ENCODE data around the gene RPL28.
"Not testable (repeated sequence)": the region's sequence is repeated elsewhere in the genome, so short reads cannot be mapped to it uniquely, and the experiment has no call there.

Gene RPL28

GRCh38 chr19:55421281-55421680, 35.5 kb downstream of the RPL28 start:
- not testable (repeated sequence) for DNase-seq

- peak in 1 of 56 donors; percentile 17 for DNase-seq
Observed at GRCh38 chr19:55423225-55424005, 37.7 kb downstream of the RPL28 start.

- DNase-seq: no peak
Observed at GRCh38 chr19:55424518-55424917, 38.8 kb downstream of the RPL28 start.

GRCh38 chr19:55426042-55426441, 40.3 kb downstream of the RPL28 start:
- DNase-seq: peak in 32 of 56 donors; percentile 13 to 83 (median 52)

- DNase-seq: no peak
Observed at GRCh38 chr19:55431183-55431582, 45.5 kb downstream of the RPL28 start.

GRCh38 chr19:55432241-55432959, 46.7 kb downstream of the RPL28 start:
- DNase-seq: no peak

GRCh38 chr19:55433292-55433691, 47.6 kb downstream of the RPL28 start:
- DNase-seq: no peak

- no peak for DNase-seq
Observed at GRCh38 chr19:55434356-55434919, 48.7 kb downstream of the RPL28 start.

GRCh38 chr19:55435020-55435419, 49.3 kb downstream of the RPL28 start:
- DNase-seq: no peak

GRCh38 chr19:55436847-55437246, 51.1 kb downstream of the RPL28 start:
- DNase-seq: no peak

GRCh38 chr19:55437410-55437809, 51.7 kb downstream of the RPL28 start:
- peak in 7 of 56 donors; percentile 10 to 53 (median 22) for DNase-seq

GRCh38 chr19:55439052-55439451, 53.3 kb downstream of the RPL28 start:
- no peak for DNase-seq

- DNase-seq: peak in 2 of 56 donors; percentile 9 to 18
Observed at GRCh38 chr19:55440411-55441105, 54.8 kb downstream of the RPL28 start.

GRCh38 chr19:55441319-55441691, 55.6 kb downstream of the RPL28 start:
- DNase-seq: no peak

- DNase-seq: no peak
Observed at GRCh38 chr19:55441692-55442321, 56.1 kb downstream of the RPL28 start.

GRCh38 chr19:55442372-55442961, 56.7 kb downstream of the RPL28 start:
- peak in 8 of 56 donors; percentile 14 to 50 (median 24) for DNase-seq

GRCh38 chr19:55443045-55443823, 57.5 kb downstream of the RPL28 start, which contains the start of gene SHISA7:
Gene SHISA7 (minus strand): TSS chr19:55443300. CDS start chr19:55442863, 437 bp downstream.
- peak in 32 of 56 donors; percentile 21 to 71 (median 50) for DNase-seq

GRCh38 chr19:55443824-55444480, 58.2 kb downstream of the RPL28 start:
- no peak for DNase-seq

GRCh38 chr19:55444646-55445045, 58.9 kb downstream of the RPL28 start:
- peak in 5 of 56 donors; percentile 11 to 48 (median 46) for DNase-seq
